Measurements from ENCODE around the gene CARD9.

Gene CARD9

GRCh38 chr9:136318776-136319241 lies 54.7 kb downstream of the CARD9 start:
- no peak for DNase-seq (ENCODE audit: low read depth)
- in situ Hi-C loops (cut with HindIII; ENCODE audit: low sequenced_read_pairs) = no loop called here
- TF ChIP-seq, protein P1, sequence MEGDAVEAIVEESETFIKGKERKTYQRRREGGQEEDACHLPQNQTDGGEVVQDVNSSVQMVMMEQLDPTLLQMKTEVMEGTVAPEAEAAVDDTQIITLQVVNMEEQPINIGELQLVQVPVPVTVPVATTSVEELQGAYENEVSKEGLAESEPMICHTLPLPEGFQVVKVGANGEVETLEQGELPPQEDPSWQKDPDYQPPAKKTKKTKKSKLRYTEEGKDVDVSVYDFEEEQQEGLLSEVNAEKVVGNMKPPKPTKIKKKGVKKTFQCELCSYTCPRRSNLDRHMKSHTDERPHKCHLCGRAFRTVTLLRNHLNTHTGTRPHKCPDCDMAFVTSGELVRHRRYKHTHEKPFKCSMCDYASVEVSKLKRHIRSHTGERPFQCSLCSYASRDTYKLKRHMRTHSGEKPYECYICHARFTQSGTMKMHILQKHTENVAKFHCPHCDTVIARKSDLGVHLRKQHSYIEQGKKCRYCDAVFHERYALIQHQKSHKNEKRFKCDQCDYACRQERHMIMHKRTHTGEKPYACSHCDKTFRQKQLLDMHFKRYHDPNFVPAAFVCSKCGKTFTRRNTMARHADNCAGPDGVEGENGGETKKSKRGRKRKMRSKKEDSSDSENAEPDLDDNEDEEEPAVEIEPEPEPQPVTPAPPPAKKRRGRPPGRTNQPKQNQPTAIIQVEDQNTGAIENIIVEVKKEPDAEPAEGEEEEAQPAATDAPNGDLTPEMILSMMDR (IDR thresholded peaks at IDR 0.05; ENCODE audit: low read depth, low read length, missing control alignments) = no peak
- no peak overlapping the region for H3K4me3 ChIP-seq (ENCODE audit: low read depth, low read length)

DNA sequence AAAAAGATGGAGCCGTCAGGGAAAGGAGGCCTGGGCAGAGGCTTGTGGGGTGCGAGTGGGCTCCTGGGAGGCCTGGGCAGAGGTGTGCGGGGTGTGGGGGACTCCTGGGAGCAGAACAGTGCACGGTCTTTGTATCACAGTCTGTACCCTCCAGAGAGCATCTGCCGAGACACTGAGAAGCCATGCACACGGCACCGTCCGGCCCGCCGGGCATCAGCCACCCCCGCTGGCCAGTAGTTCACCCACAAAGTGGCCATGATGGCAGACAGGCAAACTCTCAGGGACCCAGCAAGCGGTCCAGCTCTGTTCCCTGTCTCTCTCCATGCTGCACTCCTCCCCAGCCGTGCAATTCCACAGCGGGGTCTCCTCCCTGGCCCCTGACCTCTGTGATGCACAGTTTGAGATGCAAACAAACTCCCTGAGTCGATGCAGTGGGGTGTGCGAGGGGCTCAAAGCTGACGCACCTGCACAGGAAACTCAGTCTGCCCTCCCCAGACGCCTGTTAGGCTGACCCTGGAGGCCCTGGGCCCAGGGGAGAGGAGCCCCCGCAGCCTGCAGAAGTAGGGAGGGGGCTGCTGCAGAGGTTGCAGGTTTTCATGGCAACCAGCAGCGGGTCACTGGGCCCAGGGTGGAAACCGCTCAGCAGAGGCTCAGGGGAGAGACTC lies 55.2 kb downstream of the CARD9 start:
- no peak overlapping the region for H3K4me3 ChIP-seq (ENCODE audit: low read depth, low read length)
- TF ChIP-seq, protein P1 (IDR thresholded peaks at IDR 0.05; ENCODE audit: low read depth, low read length, missing control alignments) = no peak
- in situ Hi-C loops (cut with HindIII; ENCODE audit: low sequenced_read_pairs) = no loop called here
- no peak for DNase-seq (ENCODE audit: low read depth)

- TF ChIP-seq, protein P1 (IDR thresholded peaks at IDR 0.05; ENCODE audit: low read depth, low read length, missing control alignments) = no peak
- no peak overlapping the region for H3K4me3 ChIP-seq (ENCODE audit: low read depth, low read length)
- no peak for DNase-seq (ENCODE audit: low read depth)
- in situ Hi-C loops (cut with HindIII; ENCODE audit: low sequenced_read_pairs) = no loop called here
Observed at GRCh38 chr9:136317695-136318094, 55.8 kb downstream of the CARD9 start.

DNA sequence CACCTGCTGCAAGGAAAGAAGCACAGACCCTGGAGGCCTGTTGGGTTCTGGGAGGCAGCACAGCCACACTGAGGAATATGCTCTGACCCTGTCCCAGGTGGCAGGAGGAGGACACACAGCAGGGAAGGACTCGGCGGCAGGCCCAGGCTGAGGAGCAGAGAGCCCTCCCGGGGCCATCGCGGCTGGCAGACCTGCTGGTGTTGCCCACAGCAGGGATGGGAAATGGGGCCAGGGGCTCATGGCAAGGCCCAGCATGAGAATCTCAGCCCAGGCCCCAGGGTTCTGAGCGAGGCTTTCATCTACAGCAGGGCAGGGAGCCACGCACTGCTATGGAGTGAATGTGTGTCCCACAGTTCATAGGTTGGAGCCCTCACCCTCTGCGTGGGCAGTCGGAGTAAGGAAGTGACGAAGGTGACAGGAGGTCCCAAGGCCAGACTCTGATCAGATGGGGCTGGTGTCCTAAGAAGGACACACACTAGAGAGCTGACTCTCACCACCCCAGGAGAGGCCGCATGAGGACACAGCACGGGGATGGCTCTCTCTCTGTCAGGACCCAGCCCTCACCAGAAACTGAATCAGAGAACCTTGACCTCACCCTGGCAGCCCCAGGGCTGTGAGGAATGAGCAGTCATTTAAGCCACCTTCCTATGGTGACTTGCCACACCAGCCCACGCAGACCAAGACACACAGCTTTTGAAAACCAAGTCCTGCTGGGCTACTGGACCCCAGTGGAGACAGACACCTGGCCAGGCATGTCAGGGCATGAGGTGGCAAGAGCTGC lies 56.4 kb downstream of the CARD9 start:
- TF ChIP-seq, protein P1 (IDR thresholded peaks at IDR 0.05; ENCODE audit: low read depth, low read length, missing control alignments) = no peak
- no peak overlapping the region for H3K4me3 ChIP-seq (ENCODE audit: low read depth, low read length)
- DNase-seq (ENCODE audit: low read depth) = no peak
- in situ Hi-C loops (cut with HindIII; ENCODE audit: low sequenced_read_pairs) = no loop called here

GRCh38 chr9:136316271-136316751 lies 57.2 kb downstream of the CARD9 start:
- H3K4me3 ChIP-seq (ENCODE audit: low read depth, low read length) = no peak overlapping the region
- in situ Hi-C loops (cut with HindIII; ENCODE audit: low sequenced_read_pairs) = no loop called here
- no peak for DNase-seq (ENCODE audit: low read depth)

DNA sequence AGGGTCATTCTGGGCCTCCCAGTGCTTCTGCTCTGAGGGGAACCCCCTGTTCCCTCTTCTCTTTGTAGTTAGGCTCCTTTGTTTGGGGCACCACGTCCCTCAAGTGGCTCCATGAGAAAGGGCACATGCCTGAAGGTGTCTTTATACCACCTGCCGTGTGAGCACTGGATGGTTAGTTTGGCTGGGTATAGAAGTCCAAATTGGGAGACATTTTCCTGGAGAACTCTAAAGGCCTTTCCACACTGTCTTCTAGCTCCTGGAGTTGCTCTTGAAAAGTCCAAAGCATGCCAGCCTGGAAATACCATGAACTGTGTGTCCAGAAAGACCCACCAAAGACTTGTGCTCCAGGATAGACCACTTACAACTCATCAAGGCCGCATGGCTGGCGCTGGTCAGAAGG lies 58.5 kb downstream of the CARD9 start:
- in situ Hi-C loops (cut with HindIII; ENCODE audit: low sequenced_read_pairs) = no loop called here
- DNase-seq (ENCODE audit: low read depth) = no peak
- TF ChIP-seq, protein P1 (IDR thresholded peaks at IDR 0.05; ENCODE audit: low read depth, low read length, missing control alignments) = no peak
- no peak overlapping the region for H3K4me3 ChIP-seq (ENCODE audit: low read depth, low read length)

More at GRCh38 chr9:136316271-136316751, 57.2 kb downstream of the CARD9 start:
- TF ChIP-seq, protein P1 (IDR thresholded peaks at IDR 0.05; ENCODE audit: low read depth, low read length, missing control alignments) = no peak
